Kidney tubule cell (primary cell): ENCODE measurements around the gene PLB1.

Experiments
- DNase-seq: peaks from one replicate; pipeline ENCODE4 v3.0.0-alpha.2; 2018; ENCODE audit warnings: low spot score

Gene PLB1

DNA sequence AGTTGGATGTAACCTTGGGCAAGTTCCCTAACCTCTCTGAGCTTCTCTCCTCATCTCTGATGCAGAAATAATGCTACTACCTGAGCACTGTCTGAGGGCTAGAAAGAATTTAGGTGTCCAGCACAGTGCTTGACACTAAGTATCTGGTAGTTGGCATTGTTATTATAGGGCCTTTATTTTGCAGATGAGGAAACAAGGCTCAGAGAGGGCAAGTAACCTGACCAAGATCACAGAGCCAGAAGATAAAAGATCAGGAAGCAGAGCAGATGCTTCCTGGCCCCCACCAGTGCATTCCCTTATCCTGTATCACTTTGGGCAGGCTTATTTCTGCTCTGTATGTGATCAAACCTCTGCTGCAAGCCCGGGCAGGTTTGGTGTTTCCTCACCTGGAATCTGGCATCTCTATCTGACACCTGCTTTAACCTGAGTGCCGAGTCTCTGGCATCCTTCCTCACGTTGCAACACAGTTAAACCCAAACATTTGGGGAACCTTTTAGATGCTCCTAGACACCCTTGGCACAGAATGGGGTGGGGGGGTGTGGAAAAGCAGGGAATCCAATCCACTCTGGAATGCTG is 69.9 kb downstream of the PLB1 start:
- peak; percentile 13 for DNase-seq

- DNase-seq: peak; percentile 85
These were observed 70.7 kb downstream of the PLB1 start for GRCh38 chr2:28566521-28567041.

DNA sequence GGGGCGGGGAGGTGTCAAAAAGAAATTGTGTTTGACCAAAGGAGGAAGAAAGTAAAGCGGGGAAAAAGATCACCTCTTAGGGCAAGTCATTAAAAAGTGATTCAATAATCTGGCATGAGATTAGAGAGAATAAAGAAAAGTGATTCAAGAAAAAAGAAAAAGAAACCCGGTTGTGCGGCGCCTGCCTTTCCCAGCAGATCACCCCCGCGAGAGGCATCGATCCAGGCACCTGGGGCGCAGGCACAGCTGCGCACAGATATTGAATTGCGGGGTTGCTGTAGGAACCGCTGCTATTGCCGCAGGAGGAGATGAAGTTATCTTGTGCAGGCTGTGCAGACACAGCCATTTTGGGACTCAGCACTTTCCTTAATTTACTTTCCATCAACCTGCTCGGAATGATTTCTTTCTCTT is 71.2 kb downstream of the PLB1 start:
- no peak for DNase-seq

DNA sequence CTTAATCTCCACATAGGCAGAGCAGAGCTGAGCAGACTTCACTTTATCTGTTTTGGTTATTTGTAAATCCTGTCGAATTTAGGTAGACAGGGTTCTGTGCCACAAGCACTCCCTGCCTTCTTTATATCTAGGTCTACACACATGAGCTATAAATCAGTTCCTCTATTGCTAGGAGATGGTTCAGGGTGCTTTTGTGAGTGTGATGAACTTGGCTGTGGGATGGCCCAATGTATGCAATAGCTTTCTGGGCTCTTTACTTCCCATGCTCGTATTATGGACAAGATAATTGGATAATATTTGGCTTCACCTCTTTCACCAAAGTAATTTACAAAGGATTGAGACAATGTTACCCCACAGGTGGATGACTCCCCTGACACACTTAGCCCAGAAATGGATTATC is 72.2 kb downstream of the PLB1 start:
- DNase-seq: no peak

DNA sequence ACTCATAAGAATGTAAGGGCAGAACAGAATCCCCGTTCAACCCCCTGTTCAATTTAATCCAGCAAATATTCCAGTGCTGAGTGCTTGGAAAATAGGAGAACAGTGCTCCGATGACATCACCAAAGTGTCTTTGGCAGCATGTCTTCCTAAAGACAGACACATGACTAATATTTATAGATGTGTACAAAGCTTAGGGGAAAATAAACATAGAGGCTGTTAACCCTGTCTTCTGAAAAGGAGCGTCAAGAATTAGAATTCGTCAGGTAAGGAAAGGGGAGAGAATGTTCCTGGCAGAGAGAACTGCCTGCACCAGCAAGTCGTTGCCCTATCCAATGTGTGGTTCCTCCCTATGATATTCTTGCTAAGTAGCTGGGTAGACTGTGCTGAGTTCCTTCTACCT is 72.7 kb downstream of the PLB1 start:
- DNase-seq: no peak

DNA sequence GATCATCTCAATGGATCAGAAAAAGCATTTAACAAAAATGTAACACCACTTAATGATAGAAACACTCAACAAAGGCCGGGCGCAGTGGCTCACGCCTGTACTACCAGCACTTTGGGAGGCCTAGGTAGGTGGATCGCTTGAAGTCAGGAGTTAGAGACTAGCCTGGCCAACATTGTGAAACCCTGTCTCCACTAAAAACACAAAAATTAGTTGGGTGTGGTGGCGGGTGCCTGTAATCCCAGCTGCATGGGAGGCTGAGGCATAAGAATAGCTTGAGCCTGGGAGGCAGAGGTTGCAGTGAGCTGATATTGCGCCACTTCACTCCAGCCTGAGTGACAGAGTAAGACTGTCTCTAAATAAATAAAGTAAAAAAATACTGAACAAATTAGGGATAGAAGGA is 74.6 kb downstream of the PLB1 start:
- DNase-seq: no peak

DNA sequence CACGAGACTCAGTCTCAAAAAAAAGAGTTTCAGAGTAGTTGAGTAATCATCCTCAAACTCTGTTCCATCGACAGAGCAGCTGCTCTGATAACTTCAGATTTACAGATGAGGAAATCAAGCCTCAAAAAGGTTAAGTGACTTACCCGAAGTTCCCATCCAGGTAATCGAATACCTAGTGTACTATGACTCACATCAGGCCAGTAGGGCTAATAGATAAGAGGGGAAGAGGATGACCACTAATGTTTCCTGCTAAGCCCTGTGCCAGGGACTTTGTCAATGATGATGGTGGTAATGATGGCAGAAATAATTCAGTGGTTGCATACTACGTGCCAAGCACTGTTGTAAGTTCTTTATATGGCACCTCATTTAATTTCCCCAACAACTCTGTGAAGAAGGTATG is 80.9 kb downstream of the PLB1 start:
- DNase-seq: peak; percentile 63

DNA sequence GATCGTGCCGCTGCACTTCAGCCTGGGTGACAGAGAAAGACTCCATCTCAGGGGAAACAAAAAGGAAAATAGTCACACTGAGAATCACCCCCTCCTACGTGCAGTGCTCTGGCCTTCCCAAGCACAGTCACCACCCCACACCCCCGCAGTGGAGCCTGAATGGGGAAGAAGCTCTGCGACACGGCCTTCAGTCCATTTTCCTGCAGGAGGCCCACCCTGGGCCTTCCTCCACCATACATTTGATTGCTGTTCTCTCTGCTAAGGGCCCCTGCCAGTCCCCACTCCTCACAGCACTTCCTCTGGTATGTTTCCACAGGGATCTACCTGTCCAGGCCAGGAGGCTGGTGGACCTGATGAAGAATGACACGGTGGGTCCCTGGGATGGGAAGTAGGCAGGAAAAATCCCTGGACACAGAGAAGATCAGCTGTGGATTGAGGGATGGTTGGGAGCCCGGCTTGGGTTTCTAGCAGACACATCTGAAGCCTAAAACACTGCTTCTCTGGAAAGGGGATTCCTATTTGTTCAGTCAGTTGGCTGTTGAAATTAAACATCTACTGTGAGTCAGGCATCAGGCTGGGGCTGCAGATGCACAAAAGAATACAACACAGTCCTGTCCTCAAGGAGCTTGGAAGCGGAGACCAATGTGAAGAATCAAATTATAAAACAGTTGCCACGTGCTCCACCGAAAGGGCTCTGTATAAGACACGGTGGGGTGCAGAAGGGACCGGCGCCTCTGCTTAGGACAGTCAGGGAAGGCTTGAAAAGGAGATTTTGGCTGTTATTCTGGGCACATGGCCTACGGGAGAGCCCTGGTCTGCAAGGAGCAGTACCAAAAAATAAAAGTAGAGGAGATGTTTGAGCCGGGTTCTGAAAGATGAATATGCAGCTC is 82.2 kb downstream of the PLB1 start:
- DNase-seq: no peak

GRCh38 chr2:28578774-28579173 is 82.9 kb downstream of the PLB1 start:
- DNase-seq: no peak

DNA sequence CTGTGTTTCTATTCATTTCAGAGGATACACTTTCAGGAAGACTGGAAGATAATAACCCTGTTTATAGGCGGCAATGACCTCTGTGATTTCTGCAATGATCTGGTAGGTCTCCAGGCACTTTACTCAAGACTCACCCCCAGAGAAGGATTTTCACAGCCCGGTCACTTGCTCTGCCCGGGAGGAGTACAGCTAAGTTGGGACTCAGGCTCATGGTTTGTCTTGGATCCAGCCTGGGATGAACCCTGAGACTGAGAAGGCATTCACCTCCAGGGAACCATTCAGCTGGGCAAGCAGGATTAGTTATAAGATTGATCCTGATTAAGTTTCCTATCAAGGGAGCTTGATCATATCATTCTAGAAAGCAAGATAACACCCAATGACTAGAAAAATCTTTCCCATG is 83.7 kb downstream of the PLB1 start:
- no peak for DNase-seq

DNA sequence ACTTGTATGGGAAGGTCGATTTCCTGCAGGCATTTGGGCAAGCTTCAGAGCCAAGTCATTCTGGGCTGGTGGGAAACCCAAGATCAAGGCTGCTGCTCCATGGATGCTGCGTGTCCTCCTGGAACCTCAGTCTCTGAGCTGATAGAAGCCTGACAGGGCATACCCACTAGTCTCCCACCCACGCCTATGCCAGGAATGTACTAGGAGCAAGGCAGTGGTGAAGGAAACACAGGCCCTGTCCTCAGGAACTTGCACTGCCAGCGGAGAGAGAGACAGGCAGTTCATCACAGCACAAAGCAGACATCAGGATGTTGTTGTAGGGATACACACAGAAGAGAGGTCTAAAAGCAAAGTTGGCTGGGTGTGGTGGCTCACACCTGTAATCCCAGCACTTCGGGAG is 84.2 kb downstream of the PLB1 start:
- DNase-seq: no peak

GRCh38 chr2:28581312-28581711 is 85.5 kb downstream of the PLB1 start:
- DNase-seq: no peak

DNA sequence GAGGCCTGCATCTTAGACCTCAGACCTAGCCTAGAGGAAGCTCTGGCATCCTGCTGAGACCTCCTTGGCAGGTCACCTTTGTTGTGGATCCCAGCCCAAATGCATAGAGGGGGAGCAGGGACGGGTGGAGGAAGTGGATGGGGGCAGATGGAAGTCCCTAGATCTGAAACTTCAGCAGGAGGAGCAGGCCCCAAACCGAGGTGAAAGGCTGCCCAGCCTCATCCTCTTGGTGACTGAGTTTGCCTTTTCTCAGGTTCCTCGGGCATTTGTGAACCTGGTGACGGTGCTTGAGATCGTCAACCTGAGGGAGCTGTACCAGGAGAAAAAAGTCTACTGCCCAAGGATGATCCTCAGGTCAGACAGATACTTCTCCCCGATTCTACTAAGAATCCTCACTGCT is 86.3 kb downstream of the PLB1 start:
- DNase-seq: no peak

DNA sequence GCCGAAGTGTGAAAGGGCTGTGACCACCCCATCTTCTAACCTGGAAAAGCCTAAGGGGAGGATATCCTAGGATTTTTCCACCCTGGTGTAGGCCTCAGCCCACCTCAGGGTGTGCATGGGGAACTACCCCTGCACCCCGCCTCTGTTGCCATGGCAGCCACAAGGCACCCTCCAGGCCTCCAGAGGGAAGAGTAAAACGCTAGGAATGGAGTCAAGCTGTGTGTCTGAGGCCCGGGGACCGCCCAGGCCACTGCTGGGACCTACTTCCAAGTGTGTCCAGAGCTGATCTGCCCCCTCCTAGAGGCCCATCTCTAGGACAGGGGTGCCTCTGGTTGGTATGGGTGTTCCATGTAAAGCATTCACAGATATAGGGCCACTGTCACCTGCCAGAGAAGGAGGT is 86.7 kb downstream of the PLB1 start:
- DNase-seq: no peak

DNA sequence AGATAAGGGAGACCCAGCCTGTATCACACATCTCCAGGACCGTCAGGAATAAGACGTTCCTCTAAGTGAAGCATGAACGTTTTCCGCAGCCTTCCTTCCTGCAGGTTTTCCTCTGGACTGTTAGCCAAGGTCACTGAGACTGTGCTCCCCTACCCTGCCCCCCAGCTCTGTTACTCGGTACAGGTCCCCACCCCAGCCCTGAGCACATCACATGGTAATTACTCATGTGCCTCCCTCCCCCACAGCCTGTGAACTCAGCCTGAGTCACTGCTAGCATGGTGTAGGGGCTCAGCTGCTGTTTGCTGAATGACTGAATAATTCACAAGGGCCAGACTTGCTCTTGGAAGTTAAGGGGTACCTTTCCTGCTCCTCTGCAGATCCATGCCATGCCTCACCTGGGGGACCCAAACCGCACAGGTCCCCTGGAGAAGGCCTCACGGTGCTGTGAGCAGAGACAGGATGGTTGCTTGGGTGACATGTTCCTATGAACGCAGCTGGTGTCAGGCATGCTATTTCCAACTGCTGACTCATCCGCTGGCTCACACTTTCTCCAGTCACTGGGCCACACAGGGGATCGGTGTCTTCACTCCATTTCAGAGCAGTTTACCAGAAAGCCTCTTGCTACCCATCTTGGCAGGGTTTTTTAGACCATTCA is 88.2 kb downstream of the PLB1 start:
- DNase-seq: peak; percentile 96

- no peak for DNase-seq
These were observed 91.0 kb downstream of the PLB1 start for GRCh38 chr2:28586867-28587266.

GRCh38 chr2:28587526-28588291 is 91.8 kb downstream of the PLB1 start:
- DNase-seq: no peak

DNA sequence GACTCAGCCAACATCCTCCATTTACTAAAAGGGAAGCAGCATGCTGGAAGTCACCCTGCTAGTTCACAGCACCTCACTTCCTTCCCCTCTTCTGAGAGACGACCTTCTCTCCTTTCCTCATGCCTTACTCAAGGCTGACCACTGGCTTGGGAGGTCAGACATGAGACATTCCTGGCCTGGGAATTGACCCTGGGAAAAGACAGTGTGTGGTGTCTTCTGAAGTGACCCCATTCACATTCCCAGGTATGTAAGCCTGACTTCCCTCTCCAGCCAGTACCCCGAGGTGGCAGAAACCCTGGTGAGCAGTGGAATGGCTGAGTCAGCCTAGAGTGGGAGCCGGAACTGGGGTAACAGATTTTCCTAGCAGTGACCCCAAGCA is 92.4 kb downstream of the PLB1 start:
- DNase-seq: peak; percentile 34

GRCh38 chr2:28589746-28590463 is 94.0 kb downstream of the PLB1 start:
- DNase-seq: no peak

- no peak for DNase-seq
These were observed 94.8 kb downstream of the PLB1 start for GRCh38 chr2:28590496-28591301.
